HCT116 (cell line): ENCODE results near the gene HTR3A. TPM values are rescaled to one million over a fixed set of nuclear protein-coding genes. Genes with fewer than 3 reads are reported as not detected.

Source experiments
- ATAC-seq: fragments of 200-7000 bp; cut with Tn5 transposase; 2 replicates; pipeline ENCODE4 v1.9.1; 2020; ENCODE audit warnings: mild to moderate bottlenecking, moderate library complexity
- BruUV-seq: library from RNA; stranded (reverse); fragments of 400-500 nt; replicated peaks from 2 replicates; lab custom pipeline; 2021; lab: Mats Ljungman, UMichigan
- CTCF ChIA-PET: fragments of 300-600 bp; sonication (Branson Sonifier 250); formaldehyde crosslinking; loops from one replicate; lab custom pipeline; 2021; ENCODE audit warnings: antibody characterized with exemption; lab: Charles Lee
- POLR2A ChIA-PET: fragments of 300-600, 350-600 bp; sonication (Branson Sonifier 250); formaldehyde crosslinking; loops from one replicate; lab custom pipeline; 2021; ENCODE audit warnings: antibody characterized with exemption; lab: Charles Lee
- RAD21 ChIA-PET, 2 experiments: fragments of 300-600 bp; sonication (Branson Sonifier 250); formaldehyde crosslinking; loops; one replicate each; lab custom pipeline; 2023; ENCODE audit warnings: low total read pairs in 2 of 2; ENCODE audit not compliant: uncharacterized antibody in 2 of 2, unreplicated experiment in 2 of 2, low non-redundant PET in 1 of 2; lab: Charles Lee
- DNase-seq: peaks from one replicate; pipeline ENCODE4 v3.0.0-alpha.2; 2010; ENCODE audit warnings: low read depth, low spot score
- H2AFZ ChIP-seq: fragments of 200-600 bp; shearing (Covaris generic), sonication (generic); 2 replicates; pipeline ENCODE4 v1.6.1; 2017; ENCODE audit warnings: low read depth, mixed run types, mixed read lengths, antibody characterized with exemption, low read length; ENCODE audit not compliant: poor library complexity, severe bottlenecking
- H3K27ac ChIP-seq: 2 replicates; pipeline ENCODE4 v1.5.1; 2012; ENCODE audit warnings: low read depth, low read length
- H3K27me3 ChIP-seq: fragments of 200-600 bp; sonication (generic); 2 replicates; pipeline ENCODE4 v1.6.1; 2016; ENCODE audit warnings: mixed run types, low read length, mixed read lengths; ENCODE audit not compliant: insufficient read depth
- H3K36me3 ChIP-seq, 2 experiments: fragments of 200-500 bp in 1 of 2; fragments of 200-600 bp in 1 of 2; sonication (Bioruptor generic) in 1 of 2; sonication (generic) in 1 of 2; 2 replicates each; pipeline versions ENCODE4 v1.5.1 to v1.6.1; 2014 to 2016; ENCODE audit warnings: low read length in 2 of 2, inconsistent platforms in 1 of 2, mixed read lengths in 1 of 2, mixed run types in 1 of 2; ENCODE audit not compliant: insufficient read depth in 2 of 2, control insufficient read depth in 1 of 2
- H3K4me1 ChIP-seq, 2 experiments: fragments of 200-600 bp in 1 of 2; sonication (generic) in 1 of 2; 2 replicates each; pipeline versions ENCODE4 v1.5.1 to v1.6.1; 2012 to 2017; ENCODE audit warnings: low read length in 2 of 2, inconsistent platforms in 1 of 2, mild to moderate bottlenecking in 1 of 2, mixed read lengths in 1 of 2, mixed run types in 1 of 2, moderate library complexity in 1 of 2; ENCODE audit not compliant: insufficient read depth in 2 of 2, control insufficient read depth in 1 of 2
- H3K4me2 ChIP-seq: fragments of 200-600 bp; sonication (generic); 2 replicates; pipeline ENCODE4 v1.6.1; 2017; ENCODE audit warnings: mixed run types, low read length, mixed read lengths
- H3K4me3 ChIP-seq, 2 experiments: fragments of 200-600 bp in 1 of 2; sonication (generic) in 1 of 2; replicated peaks in 1 of 2; 2 replicates each; pipeline ENCODE4 v1.5.1; 2011 to 2016; ENCODE audit warnings: low read length in 2 of 2, control low read depth in 1 of 2, low read depth in 1 of 2, mild to moderate bottlenecking in 1 of 2, mixed read lengths in 1 of 2, mixed run types in 1 of 2
- H3K79me2 ChIP-seq: fragments of 200-600 bp; sonication (generic); 2 replicates; pipeline ENCODE4 v1.6.1; 2017; ENCODE audit warnings: mild to moderate bottlenecking, mixed run types, low read length, moderate library complexity, mixed read lengths; ENCODE audit not compliant: insufficient read depth
- H3K9ac ChIP-seq: fragments of 200-600 bp; sonication (generic); 2 replicates; pipeline ENCODE4 v1.6.1; 2016; ENCODE audit warnings: low read length, mixed read lengths
- H3K9me2 ChIP-seq: fragments of 200-600 bp; sonication (generic), shearing (Covaris generic); 2 replicates; pipeline ENCODE4 v1.6.1; 2017; ENCODE audit warnings: mixed run types, mild to moderate bottlenecking, moderate library complexity; ENCODE audit not compliant: insufficient read depth
- H3K9me3 ChIP-seq, 2 experiments: fragments of 200-500 bp in 1 of 2; fragments of 200-600 bp in 1 of 2; sonication (Bioruptor generic) in 1 of 2; sonication (generic) in 1 of 2; 2 replicates each; pipeline ENCODE4 v1.6.1; 2014 to 2017; ENCODE audit warnings: low read length in 2 of 2, mixed read lengths in 2 of 2, inconsistent platforms in 1 of 2, low read depth in 1 of 2, mild to moderate bottlenecking in 1 of 2, mixed run types in 1 of 2, moderate library complexity in 1 of 2; ENCODE audit not compliant: control insufficient read depth in 1 of 2, insufficient read depth in 1 of 2
- H4K20me1 ChIP-seq: fragments of 200-600 bp; sonication (generic), shearing (Covaris generic); 2 replicates; pipeline ENCODE4 v1.6.1; 2017; ENCODE audit warnings: mixed run types, mild to moderate bottlenecking, moderate library complexity; ENCODE audit not compliant: insufficient read depth
- CBX3 ChIP-seq: IDR thresholded peaks from 2 replicates; pipeline ENCODE4 v1.6.1; 2012; ENCODE audit warnings: low read depth
- EGR1 ChIP-seq: IDR thresholded peaks from 2 replicates; pipeline ENCODE4 v1.6.1; 2012; ENCODE audit warnings: low read depth
- ELF1 ChIP-seq: IDR thresholded peaks from 2 replicates; pipeline ENCODE4 v1.6.1; 2012; ENCODE audit warnings: low read depth, borderline replicate concordance
- EZH2phosphoT487 ChIP-seq: fragments of 200-600 bp; IDR thresholded peaks from 2 replicates; pipeline ENCODE4 v1.6.1; 2018; ENCODE audit warnings: antibody characterized with exemption, borderline replicate concordance
- POLR2A ChIP-seq: IDR thresholded peaks from 2 replicates; pipeline ENCODE4 v1.7.0; 2011; ENCODE audit warnings: borderline replicate concordance; ENCODE audit not compliant: insufficient read depth, insufficient read length; ENCODE audit errors: extremely low read depth
- POLR2AphosphoS5 ChIP-seq: IDR thresholded peaks from 2 replicates; pipeline ENCODE4 v1.6.1; 2011; ENCODE audit warnings: mild to moderate bottlenecking, low read depth, low read length, moderate library complexity
- SIN3A ChIP-seq: IDR thresholded peaks from 2 replicates; pipeline ENCODE4 v1.6.1; 2012; ENCODE audit warnings: low read depth
- SP1 ChIP-seq: IDR thresholded peaks from 2 replicates; pipeline ENCODE4 v1.6.1; 2012; ENCODE audit warnings: low read depth
- ZFX ChIP-seq: fragments of 450-650 bp; IDR thresholded peaks from 2 replicates; pipeline ENCODE4 v1.6.1; 2017
- ZNF274 ChIP-seq: fragments of 200-500 bp; sonication (Bioruptor generic); IDR thresholded peaks from 2 replicates; pipeline ENCODE4 v1.6.1; 2014; ENCODE audit warnings: mild to moderate bottlenecking, low read depth, low read length, inconsistent platforms
- intact Hi-C: fragments of 100-400 bp; cut with micrococcal nuclease; formaldehyde crosslinking; loops from 2 replicates; pipeline ENCODE4 v1.10.0; 2022
- total RNA-seq: library from RNA; stranded (reverse); gene quantifications from one replicate; pipeline ENCODE4 v1.2.1, GENCODE V29; 2021; ENCODE audit not compliant: unreplicated experiment
- TF ChIP-seq, protein P1 (sequence below): IDR thresholded peaks from 2 replicates; pipeline ENCODE4 v1.6.1; 2012
- TF ChIP-seq, protein P2 (sequence below): IDR thresholded peaks from 2 replicates; pipeline ENCODE4 v1.6.1; 2012; ENCODE audit warnings: low read depth
- TF ChIP-seq, protein P3 (sequence below), 3 experiments: fragments of 200-600 bp in 1 of 3; sonication (generic) in 1 of 3; IDR thresholded peaks in 2 of 3; conservative IDR thresholded peaks in 1 of 3; 2 replicates each; pipeline ENCODE4 v1.5.1; 2012 to 2017; ENCODE audit warnings: low read depth in 2 of 3, low read length in 2 of 3, antibody characterized with exemption in 1 of 3, borderline replicate concordance in 1 of 3, control low read depth in 1 of 3, mild to moderate bottlenecking in 1 of 3, mixed read lengths in 1 of 3, mixed run types in 1 of 3, moderate library complexity in 1 of 3; ENCODE audit not compliant: insufficient read depth in 1 of 3

Gene HTR3A
- total RNA-seq, 1 experiment from 2014 or later: 0.12 TPM

DNA sequence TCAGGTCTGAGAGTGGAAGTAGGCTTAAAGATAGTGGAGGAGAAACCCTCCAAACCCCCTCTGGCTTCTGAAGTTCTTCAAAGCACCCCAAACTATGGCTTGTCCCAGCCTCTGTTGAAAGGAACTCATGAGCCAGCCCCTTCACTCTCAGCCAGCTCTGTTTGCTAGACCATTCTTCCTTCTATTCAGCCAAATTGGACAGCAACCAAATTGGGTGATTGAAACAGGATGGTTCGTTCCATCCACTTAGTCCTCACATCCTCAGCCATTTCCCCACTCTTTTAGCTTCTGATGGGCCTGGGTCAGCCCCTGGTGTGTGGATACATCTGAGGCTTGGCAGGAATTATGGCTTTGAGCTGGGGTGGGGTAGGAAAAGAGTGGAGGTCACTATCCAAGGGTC is 4.5 kb downstream of the HTR3A start:
- H3K4me3 ChIP-seq: no peak overlapping the region
- no peaks in the 10 kb centered on the region for H3K36me3 ChIP-seq
- no peak for DNase-seq
- no peak overlapping the region for H3K4me2 ChIP-seq
- H2AFZ ChIP-seq: no peak overlapping the region
- ChIA-PET RAD21 (no interaction called here), POLR2A (no interaction called here), CTCF (no interaction called here)
- BruUV-seq: no TSS peak
- no peak overlapping the region for H3K9ac ChIP-seq
- TF ChIP-seq ZNF274: no peak
- no peak for TF ChIP-seq POLR2A
- TF ChIP-seq EGR1: no peak
- no peak for TF ChIP-seq ELF1
- TF ChIP-seq ZFX: no peak
- TF ChIP-seq, protein P1, sequence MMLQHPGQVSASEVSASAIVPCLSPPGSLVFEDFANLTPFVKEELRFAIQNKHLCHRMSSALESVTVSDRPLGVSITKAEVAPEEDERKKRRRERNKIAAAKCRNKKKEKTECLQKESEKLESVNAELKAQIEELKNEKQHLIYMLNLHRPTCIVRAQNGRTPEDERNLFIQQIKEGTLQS: no peak
- no peak for TF ChIP-seq CBX3
- no peak for TF ChIP-seq SIN3A
- no peaks in the 10 kb centered on the region for H3K9me2 ChIP-seq
- no peaks in the 10 kb centered on the region for H3K9me3 ChIP-seq
- no peak for ATAC-seq
- H3K4me1 ChIP-seq: peaks cover 10% of the 10 kb centered on the region in 2 experiments; a peak in 3 of 4 replicates
- intact Hi-C loops: loop anchor here (5.0 kb wide), 1 partner anchor 82 kb away; no protein-coding TSS in a partner anchor
- no peaks in the 10 kb centered on the region for H3K79me2 ChIP-seq
- no peak overlapping the region for H3K27ac ChIP-seq
- peaks cover 70% of the 10 kb centered on the region for H3K27me3 ChIP-seq
- no peaks in the 10 kb centered on the region for H4K20me1 ChIP-seq

DNA sequence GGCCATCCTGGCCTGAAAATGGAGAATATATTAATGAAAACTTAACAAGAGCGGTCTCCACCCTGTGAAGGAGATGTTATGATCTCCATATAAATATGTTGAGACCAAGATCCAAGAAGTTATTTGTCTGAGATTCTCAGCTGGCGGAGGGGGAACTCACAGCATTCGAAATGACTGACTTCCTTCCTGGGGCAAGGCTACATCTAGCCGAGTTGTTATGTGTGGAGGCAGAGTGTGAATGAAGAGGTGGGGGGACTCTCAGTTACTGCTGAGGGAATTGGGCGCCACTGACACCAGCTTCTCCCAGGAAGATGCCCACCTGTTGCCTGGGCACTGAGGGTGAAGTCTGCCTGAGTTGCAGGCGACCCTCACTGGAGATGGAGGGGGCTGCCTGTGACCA is 5.9 kb downstream of the HTR3A start:
- Histone ChIP-seq H3K4me3 (no peak overlapping the region), H3K27ac (no peak overlapping the region), H3K4me1 (no peaks in the 10 kb centered on the region), H3K27me3 (peaks cover 74% of the 10 kb centered on the region), H3K9me3 (no peaks in the 10 kb centered on the region), H4K20me1 (no peaks in the 10 kb centered on the region), H3K79me2 (no peaks in the 10 kb centered on the region), H3K9me2 (no peaks in the 10 kb centered on the region), H3K4me2 (no peak overlapping the region), H3K36me3 (no peaks in the 10 kb centered on the region), H2AFZ (no peak overlapping the region), H3K9ac (no peak overlapping the region)
- DNase-seq (no peak), ATAC-seq (no peak)
- no TSS peak for BruUV-seq
- TF ChIP-seq SP1 (no peak), POLR2A (no peak), EZH2phosphoT487 (no peak), POLR2AphosphoS5 (no peak)
- TF ChIP-seq, protein P2, sequence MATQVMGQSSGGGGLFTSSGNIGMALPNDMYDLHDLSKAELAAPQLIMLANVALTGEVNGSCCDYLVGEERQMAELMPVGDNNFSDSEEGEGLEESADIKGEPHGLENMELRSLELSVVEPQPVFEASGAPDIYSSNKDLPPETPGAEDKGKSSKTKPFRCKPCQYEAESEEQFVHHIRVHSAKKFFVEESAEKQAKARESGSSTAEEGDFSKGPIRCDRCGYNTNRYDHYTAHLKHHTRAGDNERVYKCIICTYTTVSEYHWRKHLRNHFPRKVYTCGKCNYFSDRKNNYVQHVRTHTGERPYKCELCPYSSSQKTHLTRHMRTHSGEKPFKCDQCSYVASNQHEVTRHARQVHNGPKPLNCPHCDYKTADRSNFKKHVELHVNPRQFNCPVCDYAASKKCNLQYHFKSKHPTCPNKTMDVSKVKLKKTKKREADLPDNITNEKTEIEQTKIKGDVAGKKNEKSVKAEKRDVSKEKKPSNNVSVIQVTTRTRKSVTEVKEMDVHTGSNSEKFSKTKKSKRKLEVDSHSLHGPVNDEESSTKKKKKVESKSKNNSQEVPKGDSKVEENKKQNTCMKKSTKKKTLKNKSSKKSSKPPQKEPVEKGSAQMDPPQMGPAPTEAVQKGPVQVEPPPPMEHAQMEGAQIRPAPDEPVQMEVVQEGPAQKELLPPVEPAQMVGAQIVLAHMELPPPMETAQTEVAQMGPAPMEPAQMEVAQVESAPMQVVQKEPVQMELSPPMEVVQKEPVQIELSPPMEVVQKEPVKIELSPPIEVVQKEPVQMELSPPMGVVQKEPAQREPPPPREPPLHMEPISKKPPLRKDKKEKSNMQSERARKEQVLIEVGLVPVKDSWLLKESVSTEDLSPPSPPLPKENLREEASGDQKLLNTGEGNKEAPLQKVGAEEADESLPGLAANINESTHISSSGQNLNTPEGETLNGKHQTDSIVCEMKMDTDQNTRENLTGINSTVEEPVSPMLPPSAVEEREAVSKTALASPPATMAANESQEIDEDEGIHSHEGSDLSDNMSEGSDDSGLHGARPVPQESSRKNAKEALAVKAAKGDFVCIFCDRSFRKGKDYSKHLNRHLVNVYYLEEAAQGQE: no peak
- TF ChIP-seq, protein P3, sequence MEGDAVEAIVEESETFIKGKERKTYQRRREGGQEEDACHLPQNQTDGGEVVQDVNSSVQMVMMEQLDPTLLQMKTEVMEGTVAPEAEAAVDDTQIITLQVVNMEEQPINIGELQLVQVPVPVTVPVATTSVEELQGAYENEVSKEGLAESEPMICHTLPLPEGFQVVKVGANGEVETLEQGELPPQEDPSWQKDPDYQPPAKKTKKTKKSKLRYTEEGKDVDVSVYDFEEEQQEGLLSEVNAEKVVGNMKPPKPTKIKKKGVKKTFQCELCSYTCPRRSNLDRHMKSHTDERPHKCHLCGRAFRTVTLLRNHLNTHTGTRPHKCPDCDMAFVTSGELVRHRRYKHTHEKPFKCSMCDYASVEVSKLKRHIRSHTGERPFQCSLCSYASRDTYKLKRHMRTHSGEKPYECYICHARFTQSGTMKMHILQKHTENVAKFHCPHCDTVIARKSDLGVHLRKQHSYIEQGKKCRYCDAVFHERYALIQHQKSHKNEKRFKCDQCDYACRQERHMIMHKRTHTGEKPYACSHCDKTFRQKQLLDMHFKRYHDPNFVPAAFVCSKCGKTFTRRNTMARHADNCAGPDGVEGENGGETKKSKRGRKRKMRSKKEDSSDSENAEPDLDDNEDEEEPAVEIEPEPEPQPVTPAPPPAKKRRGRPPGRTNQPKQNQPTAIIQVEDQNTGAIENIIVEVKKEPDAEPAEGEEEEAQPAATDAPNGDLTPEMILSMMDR (IDR thresholded peaks at IDR 0.05 in 2 of 3, conservative IDR thresholded peaks at IDR 0.05 in 1 of 3; ENCODE audit: borderline replicate concordance in 1 of 3, insufficient read depth in 1 of 3, low read depth in 2 of 3, low read length in 2 of 3): no peak
- RAD21 ChIA-PET: no interaction called here
- CTCF ChIA-PET: no interaction called here
- POLR2A ChIA-PET: no interaction called here
- intact Hi-C loops: no loop called here
